Measurements from ENCODE around the gene ANKRD44.

- no peak for TF ChIP-seq EZH2 (IDR thresholded peaks at IDR 0.05; ENCODE audit: low read length, unreplicated experiment)
- TF ChIP-seq CTCF (conservative IDR thresholded peaks at IDR 0.05; ENCODE audit: low read depth, low read length), result no peak
These were observed 101.3 kb downstream of the ANKRD44 start for GRCh38 chr2:197209246-197209645.

All from PC-3 (cell line).